H1 (cell line): Measurements from ENCODE around the gene MBP.

Experiments
- CREB1 ChIP-seq: IDR thresholded peaks from 2 replicates; pipeline ENCODE4 v1.6.1; 2012; ENCODE audit warnings: inconsistent platforms
- CTCF ChIP-seq, 3 experiments: IDR thresholded peaks; 1 replicate in 2 of 3; 2 replicates in 1 of 3; pipeline versions ENCODE4 v1.5.1 to v1.6.1; 2011; ENCODE audit warnings: low read length in 3 of 3, mild to moderate bottlenecking in 3 of 3, inconsistent platforms in 2 of 3, low read depth in 1 of 3, moderate library complexity in 1 of 3; ENCODE audit not compliant: insufficient read depth in 1 of 3; ENCODE audit errors: control extremely low read depth in 1 of 3

GRCh38 chr18:77161383-77161782 is 28.8 kb upstream of the MBP start:
- TF ChIP-seq CREB1: no peak
- no peak for TF ChIP-seq CTCF (IDR thresholded peaks at IDR 0.05; ENCODE audit: control extremely low read depth in 1 of 3, insufficient read depth in 1 of 3, low read depth in 1 of 3, low read length in 3 of 3)
